Measurements from ENCODE around the gene DNAL1. TPM values are rescaled to one million over a fixed set of nuclear protein-coding genes. Genes with fewer than 3 reads are reported as not detected.

DNAL1 gene
- total RNA-seq, 1 donor from 2014 or later: 22.3 TPM

DNA sequence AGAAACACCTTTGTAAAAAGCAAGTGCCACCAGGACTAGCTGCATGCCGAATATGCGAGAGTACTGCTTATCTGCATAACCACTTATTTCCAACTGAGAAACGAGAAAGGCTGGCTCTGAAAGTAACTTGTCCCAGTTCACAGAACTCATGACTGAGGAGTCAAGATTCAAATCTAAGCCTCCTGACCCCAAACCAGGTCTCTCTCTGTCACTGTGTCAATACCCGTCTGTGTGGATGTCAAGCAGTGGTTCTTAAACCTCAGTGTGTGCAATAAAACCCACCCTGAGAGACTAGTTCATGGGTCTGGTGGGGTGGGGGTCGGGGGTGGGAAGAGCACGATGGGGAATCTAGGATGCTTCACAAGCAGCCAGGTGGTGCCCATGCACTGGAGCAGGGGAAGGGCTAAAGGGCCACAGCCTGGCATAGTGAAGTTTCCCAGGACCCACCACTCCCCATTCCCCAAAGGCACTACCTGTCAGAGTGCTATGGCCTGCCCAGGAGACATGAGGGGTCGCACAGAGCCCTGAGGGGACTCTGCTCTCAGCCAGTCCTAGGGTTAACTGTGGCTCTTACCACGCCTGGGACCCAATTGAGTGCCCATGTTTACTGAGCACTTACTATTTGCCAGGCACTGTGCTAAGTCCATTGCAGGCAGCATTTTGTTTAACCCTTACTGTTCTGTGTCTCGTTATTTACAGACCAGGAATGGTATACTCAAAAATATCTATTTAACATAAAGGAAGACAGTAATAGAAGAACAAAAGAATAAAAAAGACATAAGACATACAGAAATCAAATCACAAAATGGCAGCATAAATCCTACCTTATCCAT, 102.8 kb downstream of the DNAL1 start:
- intact Hi-C loops (cut with DNase I): no loop called here
- ATAC-seq (no peak), DNase-seq (ENCODE audit: low spot score) (no peak)

GRCh38 chr14:73748858-73749357, 104.1 kb downstream of the DNAL1 start:
- intact Hi-C loops (cut with DNase I): no loop called here
- no peak for DNase-seq (ENCODE audit: low spot score)
- no peak for ATAC-seq

DNA sequence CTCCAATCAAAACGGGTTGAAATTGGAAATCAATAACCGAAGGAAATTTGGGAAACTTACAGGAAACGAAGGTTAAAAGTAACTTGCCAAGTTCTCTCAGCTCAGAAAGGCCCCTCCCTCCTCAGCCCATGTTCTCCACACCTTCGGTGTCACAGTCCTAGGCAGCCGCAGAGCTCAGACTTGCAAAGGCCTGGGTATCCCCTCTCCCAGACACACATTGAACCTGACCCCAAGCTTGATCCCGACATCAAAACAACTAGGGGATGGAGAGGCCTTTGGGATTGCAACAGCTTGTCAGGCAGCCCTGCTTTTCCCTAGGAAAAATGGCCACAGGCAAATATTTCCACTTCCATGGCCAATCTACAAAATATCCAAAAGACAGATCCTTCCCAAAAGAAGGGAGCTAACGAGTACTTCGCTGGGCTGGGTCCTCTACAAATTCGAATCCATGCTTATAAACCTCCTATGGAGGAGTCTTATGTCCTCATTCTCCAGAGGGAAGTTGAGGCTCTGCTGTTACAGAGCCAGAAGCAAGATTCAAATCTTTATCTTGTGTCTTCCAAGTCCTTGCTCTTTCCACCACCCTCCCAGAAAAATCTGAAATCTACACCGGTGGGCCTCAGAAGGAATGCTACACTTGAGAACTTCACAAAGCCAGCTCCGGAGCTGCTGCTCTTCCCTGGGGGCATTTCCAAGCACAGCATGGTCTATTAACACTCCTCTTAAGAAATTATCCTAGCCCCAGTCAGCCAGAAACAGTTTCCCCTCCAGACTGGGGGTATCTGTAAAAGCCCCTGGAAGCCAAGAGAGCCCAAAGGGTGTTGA, 105.1 kb downstream of the DNAL1 start:
- DNase-seq (ENCODE audit: low spot score) (no peak), ATAC-seq (no peak)
- intact Hi-C loops (cut with DNase I): no loop called here

DNA sequence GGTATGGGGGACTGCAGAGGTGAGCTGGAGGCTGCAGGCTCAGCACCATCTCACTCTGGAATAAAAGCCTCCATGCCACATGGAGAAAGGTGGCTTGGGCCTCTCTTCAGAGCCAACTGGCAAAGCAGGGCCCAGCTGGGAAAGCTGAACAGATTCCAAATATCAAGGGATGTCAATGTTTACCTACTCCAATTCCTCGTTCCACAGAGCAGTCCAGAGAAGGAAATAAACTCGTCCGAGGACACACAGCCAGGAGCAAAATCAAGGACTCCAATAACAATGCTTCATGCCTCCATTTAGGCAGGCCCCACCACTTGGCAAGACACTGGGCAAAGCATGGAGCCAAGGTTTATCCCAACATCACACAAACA, 105.7 kb downstream of the DNAL1 start:
- no peak for DNase-seq (ENCODE audit: low spot score)
- ATAC-seq: no peak
- intact Hi-C loops (cut with DNase I): no loop called here

- ATAC-seq (no peak), DNase-seq (ENCODE audit: low spot score) (no peak)
- intact Hi-C loops (cut with DNase I): no loop called here
These were observed 106.4 kb downstream of the DNAL1 start for GRCh38 chr14:73751157-73751691.

- intact Hi-C loops (cut with DNase I): no loop called here
- ATAC-seq (no peak), DNase-seq (ENCODE audit: low spot score) (no peak)
These were observed 107.7 kb downstream of the DNAL1 start for GRCh38 chr14:73752297-73752992.

Other genes starting within 250 kb of the DNAL1 start
- 119 TPM for gene NUMB, start 186.4 kb upstream of the DNAL1 start, total RNA-seq
- gene RIOX1, start 154.1 kb upstream of the DNAL1 start, total RNA-seq: 12.7 TPM
- 3.8 TPM for gene ACOT1, start 107.8 kb upstream of the DNAL1 start, total RNA-seq
- gene HEATR4, start 86.0 kb upstream of the DNAL1 start, total RNA-seq: 0.94 TPM
- 23.5 TPM for gene ACOT2, start 75.8 kb upstream of the DNAL1 start, total RNA-seq
- 0.49 TPM for gene ACOT4, start 53.1 kb upstream of the DNAL1 start, total RNA-seq
- not detected for gene ACOT6, start 32.5 kb upstream of the DNAL1 start, total RNA-seq
- gene PNMA1, start 69.4 kb downstream of the DNAL1 start, total RNA-seq: 46.1 TPM
- 17.1 TPM for gene PTGR2, start 206.8 kb downstream of the DNAL1 start, total RNA-seq
- gene ZNF410, start 241.9 kb downstream of the DNAL1 start, total RNA-seq: 46.6 TPM